ENCODE results near the gene FMNL2.

Gene FMNL2

DNA sequence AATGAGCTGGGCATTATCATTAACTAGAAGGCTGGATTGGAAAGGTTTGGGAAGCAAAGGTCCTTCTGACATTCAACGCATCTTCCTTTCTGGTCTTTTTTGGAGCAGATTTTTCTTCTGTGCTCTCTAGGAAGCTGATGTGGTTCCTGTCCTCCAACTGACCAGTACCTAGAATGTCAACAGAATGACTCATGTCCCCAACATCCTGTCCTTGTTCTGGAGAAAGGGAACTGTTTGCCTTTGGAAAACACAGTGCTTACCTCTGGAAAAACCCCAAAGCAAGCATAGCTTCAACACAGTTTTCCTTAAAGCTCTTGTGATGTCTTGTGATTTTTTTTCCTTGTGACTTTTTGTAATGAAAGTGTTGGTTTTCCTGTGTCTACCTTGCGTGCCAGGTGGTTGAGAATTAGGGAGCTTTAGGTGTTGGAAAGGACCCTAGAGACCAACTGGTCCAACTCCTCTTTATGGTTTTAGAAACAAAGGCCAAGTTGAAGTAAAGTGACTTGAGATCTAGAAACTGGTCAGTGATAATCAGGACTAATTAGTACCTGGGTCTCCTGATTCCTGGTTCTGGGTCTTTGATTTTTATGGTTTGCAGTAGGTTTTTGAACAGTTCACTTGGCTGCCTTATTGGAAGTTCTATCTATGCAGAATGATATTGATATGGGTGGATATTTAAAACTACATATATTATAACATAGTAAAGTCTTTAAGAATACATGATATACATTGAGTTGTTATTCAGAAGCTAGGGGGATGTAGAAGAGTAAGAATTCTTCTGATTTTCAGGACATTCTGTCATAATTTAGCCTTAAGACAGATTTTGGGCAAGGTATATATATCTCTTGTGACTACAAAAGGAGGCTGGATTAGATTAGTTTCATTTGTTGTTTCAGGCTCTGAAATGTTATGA, 70.5 kb downstream of the FMNL2 start:
- DNase-seq = peak in 3 of 4 experiments; percentile 31 to 47 (median 38)

GRCh38 chr2:152406119-152406835, 71.3 kb downstream of the FMNL2 start:
- DNase-seq = no peak

DNA sequence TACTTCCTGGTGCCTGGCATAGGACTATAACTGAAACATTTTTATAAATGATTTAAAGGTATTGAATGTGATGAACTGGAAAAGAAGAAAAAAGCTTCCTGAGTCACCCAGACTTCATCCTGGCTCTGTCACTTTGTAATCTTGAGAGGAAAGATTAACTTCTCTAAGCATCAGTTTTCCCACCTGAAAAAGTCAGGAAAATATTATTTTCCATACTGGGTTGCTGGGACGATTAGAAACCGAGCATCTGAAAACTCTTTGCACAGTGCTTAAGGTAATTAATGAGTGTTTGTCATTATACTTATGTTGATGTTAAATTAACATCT, 71.8 kb downstream of the FMNL2 start:
- no peak for DNase-seq

DNA sequence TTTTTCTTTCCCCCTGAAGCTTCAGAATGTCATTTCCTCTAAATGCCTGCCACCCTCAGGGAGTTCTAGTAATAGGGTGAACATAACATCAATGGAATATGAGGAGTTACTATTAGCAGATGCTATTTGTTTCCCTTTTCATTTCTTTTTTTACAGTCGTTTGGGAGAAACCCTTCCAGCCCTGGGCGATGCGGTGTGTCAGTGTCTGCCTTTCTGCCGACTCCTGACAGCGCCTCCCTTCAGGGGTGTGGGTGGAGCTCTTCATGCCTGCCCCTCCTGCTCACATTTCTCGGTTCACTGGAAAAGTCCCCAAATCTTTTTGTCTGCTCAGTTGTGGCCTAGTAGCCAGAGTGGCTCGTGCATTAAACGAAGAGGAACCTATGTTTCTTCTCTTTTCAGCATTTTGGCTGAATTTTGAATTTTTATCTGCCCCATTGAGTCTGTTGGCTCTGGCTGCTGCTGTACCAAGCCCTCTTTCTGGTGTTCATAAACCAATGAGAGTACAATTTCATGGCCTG, 72.3 kb downstream of the FMNL2 start:
- DNase-seq = peak; percentile 16 to 61 (median 58)

DNA sequence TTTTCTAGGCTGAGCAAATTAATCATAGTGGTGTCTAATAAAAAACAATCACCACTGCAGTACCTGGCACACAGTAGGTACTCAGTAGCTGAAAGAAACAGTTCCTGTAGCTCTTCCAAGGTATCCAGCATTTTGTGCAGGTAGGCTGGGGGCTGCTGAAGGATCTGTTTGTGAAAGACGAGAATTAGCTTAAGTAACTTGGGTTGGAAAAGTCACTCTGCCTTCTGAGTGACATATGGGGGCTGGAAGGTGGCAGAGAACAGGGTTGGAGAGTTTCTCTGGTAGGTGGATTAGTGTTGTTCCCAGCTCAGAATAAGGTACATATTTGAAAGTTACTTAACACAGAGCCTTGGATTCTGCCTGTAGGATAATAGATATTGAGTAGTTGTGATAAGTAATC, 72.8 kb downstream of the FMNL2 start:
- DNase-seq = no peak

DNA sequence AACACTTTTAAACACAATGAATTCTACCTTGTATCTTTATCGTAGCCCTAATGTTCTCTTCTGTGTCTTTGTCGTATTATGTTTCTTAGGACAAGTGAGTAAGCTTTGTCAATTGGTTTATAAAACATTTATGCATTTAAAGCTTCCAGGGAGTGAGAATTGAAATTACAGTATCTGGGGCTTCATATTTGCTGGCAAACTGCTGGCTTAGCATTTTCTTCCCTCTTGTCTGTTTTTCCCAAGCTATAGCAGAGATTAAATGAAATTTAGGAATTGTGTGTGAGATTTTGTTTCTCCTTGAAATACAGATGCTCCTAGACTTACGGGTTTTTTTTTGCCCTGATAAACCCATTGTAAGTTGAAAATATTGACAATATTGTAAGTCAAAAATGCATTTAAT, 73.3 kb downstream of the FMNL2 start:
- no peak for DNase-seq

DNA sequence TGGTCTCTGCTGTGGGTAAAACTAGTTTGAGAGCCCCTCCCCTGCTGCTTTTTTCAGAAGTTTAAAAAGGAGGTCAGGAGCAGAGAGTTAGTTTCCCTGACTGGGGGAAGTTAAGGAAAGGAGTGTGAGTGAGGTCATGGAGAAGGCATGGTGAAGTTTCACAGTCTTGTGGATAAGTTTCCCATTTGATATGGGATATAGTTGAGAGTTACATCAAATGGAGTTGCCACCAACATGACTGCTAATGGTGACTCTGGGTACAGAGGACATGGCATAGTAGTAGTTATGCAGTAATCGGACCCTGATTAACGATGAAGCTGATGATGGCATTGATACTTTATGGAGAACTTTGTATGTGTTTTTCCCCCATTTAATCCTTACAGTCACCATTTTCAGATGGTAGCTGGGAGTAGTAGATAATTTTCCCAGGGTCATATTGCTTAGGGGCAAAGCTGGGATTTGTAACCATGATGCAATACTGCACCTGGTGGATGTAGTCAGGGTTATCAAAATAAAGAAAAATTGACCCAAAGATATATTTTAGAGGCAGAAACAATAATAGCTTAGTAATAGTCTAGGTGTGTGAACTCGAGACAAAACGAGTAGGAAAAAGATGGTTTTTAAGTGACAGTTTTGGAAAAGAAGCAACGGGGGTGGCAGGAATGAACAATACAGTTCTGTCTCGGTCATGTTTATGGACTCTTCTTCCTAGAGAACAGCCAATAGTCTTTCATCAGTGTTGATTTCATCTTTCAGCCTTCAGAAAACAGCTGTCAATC, 74.6 kb downstream of the FMNL2 start:
- DNase-seq = no peak

DNA sequence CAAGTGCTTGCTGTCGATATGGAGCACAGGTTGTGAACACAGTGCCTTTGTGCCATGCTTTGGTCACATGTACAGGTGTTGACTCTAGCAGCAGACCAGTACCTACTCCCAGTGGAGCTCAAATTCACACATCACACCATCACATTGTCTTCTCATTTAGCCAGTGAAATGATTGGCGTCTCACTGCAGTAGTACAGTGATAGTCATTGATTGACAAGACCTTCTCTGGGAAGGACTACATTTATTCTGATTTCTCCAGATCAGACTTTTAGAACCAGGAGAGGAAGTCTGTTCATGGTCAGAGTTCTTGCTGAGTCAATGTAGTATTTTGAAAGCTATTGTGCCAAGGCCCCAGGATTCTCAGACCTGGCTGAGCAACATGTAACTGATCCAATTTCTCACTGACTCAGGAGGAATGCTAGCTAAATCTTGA, 75.2 kb downstream of the FMNL2 start:
- DNase-seq = peak; percentile 17 to 64 (median 60)

DNA sequence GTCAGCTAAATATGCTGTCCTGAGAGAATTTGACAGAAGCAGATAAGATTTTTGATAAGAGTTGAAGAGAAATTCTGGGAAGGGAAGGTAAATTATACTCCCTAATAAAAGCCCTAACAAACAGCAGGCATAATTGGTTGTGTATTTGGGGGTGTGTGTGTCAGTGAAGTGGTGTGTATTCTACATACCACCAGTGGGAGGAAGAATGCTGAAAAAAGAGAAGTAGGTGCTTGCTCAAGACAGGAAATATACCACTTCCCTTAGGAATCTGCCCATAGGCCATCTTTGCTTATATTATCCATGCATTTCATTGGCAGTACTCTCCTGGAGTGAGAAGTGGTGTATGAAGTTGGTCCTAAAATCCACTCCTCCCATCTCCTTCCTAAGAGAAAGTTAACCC, 76.2 kb downstream of the FMNL2 start:
- DNase-seq = peak; percentile 44 to 83 (median 70)

- no peak for DNase-seq
Observed at GRCh38 chr2:152413228-152414030, 78.5 kb downstream of the FMNL2 start.

GRCh38 chr2:152415231-152415642, 80.3 kb downstream of the FMNL2 start:
- no peak for DNase-seq

GRCh38 chr2:152415796-152416195, 80.8 kb downstream of the FMNL2 start:
- DNase-seq = no peak

- DNase-seq = peak; percentile 70 to 92 (median 86)
Observed at GRCh38 chr2:152418688-152419087, 83.7 kb downstream of the FMNL2 start.

- DNase-seq = no peak
Observed at GRCh38 chr2:152419944-152420343, 85.0 kb downstream of the FMNL2 start.

DNA sequence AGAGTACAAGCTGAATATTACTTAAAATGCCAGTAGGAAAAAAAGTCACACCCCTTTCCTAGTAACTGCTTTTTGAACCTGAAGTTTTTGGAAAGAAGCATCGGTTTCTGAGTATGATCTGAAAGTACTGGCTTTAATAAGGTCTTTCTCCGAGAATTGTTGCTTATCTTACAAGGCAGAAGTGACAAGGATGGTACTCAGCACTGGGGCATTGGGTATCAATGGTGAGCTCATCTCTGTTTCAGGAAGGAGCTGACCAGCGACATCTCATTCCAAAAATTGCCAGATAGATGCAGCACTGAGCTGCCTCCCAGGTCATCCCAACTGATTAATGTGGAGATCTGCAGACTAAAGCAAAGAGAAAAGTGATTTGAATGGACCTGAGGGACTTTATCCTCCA, 85.4 kb downstream of the FMNL2 start:
- peak in 2 of 4 experiments; percentile 30 to 53 for DNase-seq

GRCh38 chr2:152420936-152421335, 86.0 kb downstream of the FMNL2 start:
- DNase-seq = peak; percentile 49 to 79 (median 62)

GRCh38 chr2:152421521-152422370, 86.8 kb downstream of the FMNL2 start:
- DNase-seq = peak; percentile 80 to 97 (median 89)

DNA sequence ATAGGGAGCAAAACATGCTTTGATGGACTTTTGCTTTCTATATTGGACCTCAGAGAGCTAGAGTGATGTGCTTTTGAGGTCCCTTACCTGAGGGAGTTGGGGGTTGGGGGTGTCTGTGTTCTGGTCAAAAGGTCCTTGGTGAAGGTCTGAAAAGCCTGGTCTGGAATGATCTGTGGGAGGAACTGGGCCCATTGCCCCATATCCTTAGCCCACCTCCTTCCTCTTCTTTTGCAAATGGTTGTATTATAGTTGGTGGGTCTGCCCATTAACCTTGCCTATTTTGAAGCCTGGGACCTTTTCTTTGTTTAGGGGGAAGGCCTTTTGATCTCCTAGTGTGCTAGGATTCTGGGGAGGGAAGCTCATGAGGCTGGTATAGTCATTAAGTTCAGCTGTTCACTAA, 88.7 kb downstream of the FMNL2 start:
- DNase-seq = no peak

DNA sequence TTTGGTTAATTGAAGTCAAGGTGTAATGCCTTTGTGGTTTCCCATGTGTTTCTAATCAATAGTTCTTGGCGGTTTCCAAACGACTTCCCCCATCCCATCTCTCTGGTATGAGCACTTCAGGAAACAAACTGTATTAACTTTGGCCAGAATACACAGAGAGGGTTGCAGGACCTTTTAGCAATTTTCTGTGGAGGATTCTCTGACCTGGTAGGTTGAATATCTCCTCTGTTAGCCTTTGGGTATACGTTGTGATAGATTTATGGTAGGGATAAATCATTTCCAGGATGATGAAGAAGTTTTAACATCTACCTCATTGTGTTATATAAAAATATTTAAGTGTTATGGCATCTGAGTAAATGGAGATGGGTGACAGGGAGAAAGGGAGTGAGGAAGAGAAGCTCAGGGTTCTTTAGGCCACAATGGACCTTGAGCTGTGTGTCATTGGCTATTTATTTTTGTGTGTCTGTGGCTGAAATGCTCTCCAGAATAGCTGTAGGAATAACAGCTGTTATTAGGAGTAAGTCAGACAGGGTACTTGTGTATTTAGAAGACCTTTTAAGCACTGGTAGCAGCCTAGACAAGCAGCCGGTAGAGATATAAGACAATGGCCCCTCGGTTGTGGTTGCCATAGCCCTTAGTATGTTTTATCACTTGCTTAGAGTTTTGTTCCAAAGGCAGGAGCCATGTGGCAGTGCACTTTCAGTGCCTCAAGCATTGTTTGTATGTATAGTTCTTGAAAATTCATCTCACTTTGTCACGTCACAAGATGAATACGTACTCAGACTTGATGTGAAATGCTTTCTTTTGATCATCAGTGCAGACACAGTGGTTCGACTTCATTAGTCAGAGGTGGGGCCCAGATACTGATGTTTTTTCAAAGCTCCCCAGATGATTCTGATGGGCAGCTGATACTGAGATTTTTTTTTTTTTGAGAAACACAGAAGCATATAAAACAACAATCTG, 91.1 kb downstream of the FMNL2 start:
- DNase-seq = no peak

GRCh38 chr2:152426801-152427200, 91.8 kb downstream of the FMNL2 start:
- peak in 1 of 4 experiments; percentile 49 for DNase-seq
